Endometrium (tissue), 2 donors: ENCODE results near the gene SF3B6.
A peak's percentile ranks its signal among the peaks of the same experiment; 100 is the strongest.
"Not testable (repeated sequence)": the region's sequence is repeated elsewhere in the genome, so short reads cannot be mapped to it uniquely, and the experiment has no call there.

Experiments
- FAIRE-seq: peaks from 2 replicates; lab custom pipeline; 2012; peaks lifted over from hg19 to GRCh38; lab: Jason Lieb, UNC
- donor health status: control.
- donor health status: control.

SF3B6 gene, protein sequence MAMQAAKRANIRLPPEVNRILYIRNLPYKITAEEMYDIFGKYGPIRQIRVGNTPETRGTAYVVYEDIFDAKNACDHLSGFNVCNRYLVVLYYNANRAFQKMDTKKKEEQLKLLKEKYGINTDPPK

DNA sequence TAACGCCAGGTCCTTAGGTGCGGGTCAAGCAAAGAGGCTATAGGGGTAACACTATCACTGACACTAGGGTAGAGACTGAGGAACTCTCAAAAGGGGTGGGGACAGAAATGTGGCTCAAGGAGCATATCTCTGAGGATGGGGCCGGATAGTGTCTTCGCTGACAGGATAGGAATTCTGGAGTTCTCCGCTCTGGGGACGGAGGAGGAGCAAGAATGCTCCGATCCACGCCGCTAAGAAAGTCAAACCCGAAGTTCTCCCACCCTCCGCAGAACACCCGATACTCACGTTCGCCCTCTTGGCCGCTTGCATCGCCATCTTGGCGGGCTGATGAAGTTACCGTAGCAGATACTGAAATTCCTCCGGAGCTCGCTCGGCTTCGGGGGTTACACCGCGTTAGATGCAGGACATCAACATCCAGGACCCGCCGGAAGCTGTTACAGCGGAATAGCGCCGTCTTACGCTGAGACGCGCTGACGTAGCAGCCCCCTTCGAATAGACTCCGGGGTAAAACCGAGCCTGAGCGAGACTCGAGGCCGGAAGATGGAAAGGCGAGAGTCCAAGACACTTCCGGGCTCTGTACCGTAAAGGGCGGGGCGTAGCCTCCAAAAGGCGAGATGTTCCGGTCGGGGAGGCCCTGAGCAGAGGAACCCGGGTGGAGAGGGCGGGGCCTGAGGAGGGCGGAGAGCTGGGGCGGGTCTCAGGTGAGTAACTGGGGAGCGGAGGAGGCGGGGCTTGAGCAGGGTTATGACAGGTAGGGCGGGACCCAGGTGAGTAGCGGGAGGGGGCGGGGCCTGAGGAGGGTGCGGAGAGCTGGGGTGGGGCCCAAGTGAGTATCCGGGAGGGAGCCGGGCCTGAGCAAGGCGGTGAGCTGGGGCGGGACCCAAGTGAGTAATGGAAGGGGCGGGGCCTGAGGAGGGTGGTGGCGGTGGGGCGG, at the start of gene SF3B6:
Gene SF3B6, minus strand, starts transcription at position 412 of the 934 bp plus-strand sequence. Its CDS starts 97 bp downstream, at position 315.
- FAIRE-seq, result peak; percentile 90

DNA sequence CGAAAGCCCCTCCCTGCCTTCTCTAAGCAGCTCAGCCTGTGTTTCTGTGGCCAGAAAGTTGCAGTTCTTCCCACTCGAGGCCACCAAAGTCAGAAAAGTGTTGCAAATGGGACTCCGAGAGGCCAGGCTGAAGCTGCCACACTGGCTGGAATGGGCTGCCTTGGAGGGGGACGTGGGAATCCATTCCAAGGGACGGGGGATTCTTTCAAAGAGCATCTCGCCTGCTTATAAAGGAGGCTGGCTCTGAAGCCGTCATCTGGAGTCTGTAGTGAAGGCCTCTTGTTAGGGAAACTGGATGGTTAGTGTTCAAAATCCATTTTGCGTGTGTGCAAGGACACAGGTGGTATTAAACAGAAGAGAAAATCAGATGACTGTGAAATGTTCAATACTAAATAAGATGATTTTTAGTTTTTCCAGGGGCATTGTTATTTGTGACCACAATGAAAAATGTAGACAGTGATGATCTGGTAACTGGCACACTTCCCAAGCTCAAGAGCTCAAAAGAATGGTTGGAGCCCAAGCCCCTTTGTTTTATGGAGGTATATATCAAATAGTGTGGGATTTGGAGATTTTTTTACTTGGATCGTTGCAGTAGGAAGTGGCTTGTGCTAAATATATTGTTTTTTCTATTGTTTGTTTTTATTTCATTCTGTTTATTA, 47.9 kb upstream of the SF3B6 start:
- no peak for FAIRE-seq

DNA sequence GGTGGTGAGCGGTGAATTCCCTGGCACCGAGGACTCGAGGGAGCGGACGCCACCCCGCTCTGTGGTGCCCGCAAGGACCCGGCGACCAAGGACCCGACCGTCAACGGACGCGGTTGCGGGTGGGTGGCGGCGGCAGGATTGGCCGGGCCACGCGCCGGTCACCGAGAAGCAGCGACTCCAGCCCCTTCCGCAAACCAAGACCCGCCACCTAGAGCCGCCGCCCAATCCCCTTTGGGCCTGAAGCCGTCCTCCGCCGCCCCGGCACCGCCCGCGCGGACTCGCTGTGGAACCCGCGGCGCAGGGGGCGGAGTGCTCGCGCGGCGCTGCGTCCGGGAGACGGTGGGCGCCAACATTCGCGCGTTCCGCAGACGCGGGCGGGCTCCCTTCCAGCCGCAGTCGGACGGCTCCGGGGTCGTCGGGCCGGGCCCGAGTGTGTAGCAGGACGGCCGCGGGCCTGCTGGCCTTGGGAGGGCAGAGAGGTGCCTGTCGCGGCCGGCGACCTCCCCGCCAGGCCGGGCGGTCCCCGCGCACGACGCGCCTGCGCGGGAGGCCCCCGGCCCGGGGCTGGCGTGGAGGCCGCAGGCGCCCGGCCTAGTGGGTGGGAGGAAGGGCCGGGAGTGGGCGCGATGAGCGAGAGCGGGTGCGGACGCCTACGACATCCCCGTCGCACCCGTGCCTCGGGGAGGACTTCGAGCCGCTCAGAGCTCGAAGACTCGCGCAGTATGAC, 47.2 kb upstream of the SF3B6 start, which contains the start of the genes FAM228B and PFN4:
Gene FAM228B, plus strand, starts transcription at position 275 of the 727 bp plus-strand sequence. CDS start 893 bp downstream, outside the sequence.
Gene PFN4, minus strand, starts transcription at position 140 of the 727 bp plus-strand sequence. CDS start 799 bp downstream, outside the sequence.
- FAIRE-seq, result no peak

DNA sequence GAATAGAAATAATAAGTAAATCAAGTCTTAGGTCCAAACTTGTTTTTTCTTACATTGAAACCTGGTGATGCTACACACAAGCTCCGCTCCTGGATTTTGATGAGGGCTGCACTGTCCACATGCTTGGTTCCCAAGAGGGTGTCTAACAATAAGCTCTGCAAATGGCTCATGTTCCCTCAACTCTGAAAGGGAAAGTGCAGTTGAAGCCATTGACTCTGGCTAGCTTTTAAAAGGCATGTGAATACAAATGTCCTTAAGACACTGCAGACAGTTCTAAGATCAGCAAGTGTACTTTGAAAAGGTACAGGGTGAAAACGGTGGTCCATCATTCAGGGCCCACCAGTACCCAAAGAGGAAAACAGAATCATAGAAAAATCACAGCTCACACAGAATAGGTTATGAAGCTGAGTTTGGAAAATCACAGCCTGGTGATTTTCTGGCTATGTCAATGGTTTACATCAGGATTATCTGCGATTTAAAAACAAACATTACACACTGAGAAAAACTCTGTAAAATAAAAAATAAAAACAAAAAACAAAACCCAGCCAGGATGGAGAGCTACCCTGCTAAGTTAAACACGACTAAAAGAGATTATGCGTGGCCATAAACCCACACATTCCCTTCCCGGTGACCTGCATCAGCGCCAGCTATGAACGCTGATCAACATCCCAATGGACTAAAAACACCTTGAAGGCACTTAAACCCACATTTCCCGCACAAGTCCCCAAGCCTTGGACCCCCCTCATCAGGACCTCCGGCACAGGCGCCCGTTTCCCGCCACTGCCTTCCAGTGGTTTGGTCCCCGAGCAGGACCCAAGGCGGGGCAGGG, 46.5 kb upstream of the SF3B6 start:
- no peak for FAIRE-seq

DNA sequence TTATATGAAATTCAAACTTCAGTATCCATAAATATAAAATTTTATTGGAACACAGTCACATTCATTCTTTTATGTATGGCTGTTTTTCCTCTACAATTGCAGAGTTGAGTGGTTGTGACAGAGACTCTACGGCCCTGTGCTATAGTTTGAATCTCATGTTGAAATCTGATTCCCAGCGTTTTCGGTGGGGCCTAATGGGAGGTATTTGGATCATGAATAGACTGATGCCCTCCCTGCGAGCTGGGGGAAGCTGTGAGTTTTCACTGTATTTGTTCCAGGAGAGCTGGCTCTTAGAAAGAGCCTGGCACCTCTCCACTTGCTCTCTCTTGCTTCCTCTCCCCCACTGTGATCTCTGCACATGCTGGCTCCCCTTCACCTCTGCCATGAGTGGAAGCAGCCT, 45.3 kb upstream of the SF3B6 start:
- no peak for FAIRE-seq

DNA sequence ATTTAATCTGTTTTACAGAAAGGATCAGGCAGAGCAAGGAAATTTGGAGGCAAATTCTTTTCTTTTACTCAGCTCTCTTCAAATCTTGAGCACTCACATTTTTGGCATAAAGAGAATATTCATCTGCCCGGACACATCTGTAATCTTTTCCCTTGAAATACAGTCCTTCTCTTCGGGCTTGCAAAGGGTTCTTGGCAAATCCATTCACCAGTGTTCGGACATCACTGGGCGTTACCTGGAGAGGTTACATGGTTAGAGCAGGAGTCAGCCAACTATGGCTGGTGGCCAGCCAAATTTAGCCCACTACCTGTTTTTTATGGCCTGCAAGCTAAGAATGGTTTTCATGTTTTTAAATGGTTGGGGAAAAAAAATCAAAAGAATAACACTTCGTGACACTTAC, 44.9 kb upstream of the SF3B6 start:
- no peak for FAIRE-seq

DNA sequence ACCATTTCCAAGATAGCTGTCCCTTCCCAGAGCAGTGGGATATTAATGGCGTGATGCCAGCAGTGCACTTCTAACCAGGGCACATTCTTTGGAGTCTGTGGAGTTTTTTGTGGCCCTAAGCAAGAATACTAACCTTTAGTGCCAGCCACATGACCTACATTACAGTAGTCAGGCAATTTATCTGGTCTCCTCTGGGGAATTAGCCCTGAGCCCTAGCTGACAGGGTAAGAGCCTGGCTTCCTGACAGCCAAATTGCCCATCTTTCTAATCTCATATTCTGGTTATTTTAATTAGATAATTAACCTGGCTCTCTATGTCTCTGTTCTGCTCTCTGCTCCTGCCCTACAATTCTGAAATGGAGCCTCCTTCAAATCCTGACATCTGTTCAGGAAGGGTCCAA, 41.8 kb upstream of the SF3B6 start:
- no peak for FAIRE-seq

DNA sequence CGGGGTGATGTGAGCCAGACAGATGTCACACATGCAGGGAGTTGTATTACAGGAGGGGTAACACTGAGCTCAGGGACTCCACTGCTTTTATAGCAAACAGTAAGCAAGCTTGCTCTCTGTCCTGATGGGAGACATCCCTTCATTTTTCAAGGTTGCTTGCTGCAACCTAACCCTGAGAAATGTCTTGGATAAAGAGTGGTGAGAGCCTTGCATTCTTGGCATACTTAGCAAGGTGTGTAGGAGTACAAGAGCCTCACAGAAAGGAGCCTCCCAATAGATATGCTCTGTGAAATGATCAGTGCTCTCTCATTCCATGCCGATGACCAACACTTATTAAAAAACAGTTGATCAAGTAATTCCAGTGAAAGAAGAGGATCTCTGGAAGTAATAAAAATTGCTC, 38.9 kb upstream of the SF3B6 start:
- no peak for FAIRE-seq

DNA sequence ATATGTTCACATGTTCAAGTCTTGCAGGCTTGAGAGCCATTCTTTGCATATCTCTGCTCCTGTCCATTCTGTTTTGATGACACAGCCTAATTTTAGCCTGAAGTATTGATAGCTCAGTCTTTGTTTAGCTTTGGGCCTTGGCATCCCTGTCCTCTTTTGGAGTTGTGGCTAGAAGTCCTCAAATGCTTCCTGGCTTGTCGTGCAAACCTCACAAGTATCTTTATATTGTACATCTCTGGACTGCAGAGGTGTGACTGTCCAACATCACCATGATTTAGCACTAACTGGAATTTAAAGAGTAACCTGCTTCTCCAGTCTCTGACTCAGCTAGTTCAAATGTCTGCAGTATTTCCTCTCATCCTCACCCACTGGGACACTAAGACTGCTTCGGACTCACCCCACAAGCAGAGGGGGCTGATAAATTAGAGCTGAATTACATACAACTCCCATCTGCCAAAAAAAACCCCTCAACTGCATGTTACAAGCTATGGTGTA, 35.3 kb upstream of the SF3B6 start:
- FAIRE-seq, result no peak

DNA sequence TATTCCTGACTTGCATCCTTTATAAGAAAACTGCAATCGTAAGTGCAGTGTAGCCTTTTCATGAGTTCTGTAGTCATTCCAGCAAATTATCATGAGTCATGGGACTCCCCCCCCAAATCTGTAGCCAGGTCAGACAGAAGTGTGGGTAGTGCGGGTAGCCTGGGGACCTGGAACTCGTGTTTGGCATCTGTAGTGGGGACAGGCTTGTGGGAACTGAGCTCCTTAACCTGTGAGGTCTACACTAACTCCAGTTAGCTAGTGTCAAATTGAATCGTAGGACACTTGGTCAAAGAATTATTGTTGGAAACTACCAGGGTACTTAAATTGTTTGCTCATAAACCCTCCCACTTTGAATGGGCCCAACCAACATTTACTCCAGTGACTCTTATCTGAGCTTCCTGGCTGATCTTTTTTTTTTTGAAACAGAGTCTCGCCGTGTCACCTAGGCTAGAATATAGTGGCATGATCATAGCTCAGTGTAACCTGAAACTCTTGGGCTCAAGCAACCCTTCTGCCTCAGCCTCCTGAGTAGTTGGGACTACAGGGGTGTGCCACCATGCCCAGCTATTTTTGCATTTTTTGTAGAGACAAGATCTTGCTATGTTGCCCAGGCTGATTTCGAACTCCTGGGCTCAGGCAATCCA, 34.7 kb upstream of the SF3B6 start:
- FAIRE-seq, result no peak

DNA sequence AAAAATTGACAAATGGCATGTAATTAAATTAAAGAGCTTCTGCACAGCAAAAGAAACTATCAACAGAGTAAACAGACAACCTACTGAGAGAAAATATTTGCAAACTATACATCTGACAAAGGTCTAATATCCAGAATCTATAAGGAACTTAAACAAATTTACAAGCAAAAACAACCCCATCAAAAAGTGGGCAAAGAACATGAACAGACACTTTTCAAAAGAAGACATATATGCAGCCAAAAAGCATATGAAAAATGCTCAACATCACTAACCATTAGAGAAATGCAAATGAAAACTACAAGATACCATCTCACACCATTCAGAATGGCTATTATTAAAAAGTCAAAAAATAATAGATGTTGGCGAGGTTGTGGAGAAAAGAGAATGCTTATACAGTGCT, 33.3 kb upstream of the SF3B6 start:
- not testable (repeated sequence) for FAIRE-seq

DNA sequence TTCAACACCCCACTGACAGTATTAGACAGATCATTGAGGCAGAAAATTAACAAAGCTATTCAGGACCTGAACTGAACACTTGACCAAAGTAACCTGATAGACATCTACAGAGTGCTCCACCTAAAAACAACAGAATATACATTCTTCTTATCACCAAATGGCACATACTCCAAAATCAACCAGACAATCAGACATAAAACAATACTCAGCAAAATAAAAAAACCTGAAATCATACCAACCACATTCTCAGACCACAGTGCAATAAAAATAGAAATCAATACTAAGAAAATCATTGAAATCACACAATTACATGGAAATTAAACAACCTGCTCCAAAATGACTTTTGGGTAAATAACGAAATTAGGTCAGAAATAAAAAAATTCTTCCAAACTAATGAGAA, 31.2 kb upstream of the SF3B6 start:
- no peak for FAIRE-seq

DNA sequence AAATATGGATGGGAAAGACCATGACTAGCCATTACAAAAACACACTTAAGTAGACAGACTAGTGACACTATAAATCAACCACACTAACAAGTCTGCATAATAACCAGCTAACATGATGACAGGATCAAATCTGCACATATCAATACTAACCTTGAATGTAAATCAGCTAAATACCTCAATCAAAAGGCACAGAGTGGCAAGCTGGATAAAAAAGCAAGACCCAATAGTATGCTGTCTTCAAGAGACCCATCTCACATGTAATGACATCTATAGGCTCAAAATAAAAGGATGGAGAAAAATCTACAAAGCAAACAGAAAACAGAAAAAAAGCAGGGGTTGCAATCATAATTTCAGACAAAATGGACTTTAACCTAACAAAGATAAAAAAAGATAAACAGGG, 30.7 kb upstream of the SF3B6 start:
- FAIRE-seq, result no peak

DNA sequence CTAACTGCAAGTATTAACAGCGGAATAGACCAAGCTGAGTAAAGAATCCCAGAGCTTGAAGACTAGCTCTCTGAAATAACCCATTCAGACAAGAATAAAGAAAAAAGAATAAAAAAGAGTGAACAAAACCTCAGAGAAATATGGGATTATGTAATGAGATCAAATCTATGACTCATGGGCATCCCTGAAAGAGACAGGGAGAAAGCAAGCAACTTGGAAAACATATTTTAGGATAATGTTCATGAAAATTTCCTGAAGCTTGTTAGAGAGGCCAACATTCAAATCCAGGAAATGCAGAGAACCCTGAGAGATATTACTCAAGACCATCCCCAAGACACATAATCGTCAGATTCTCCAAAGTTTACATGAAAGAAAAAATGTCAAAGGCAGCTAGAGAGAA, 29.7 kb upstream of the SF3B6 start:
- FAIRE-seq, result no peak

DNA sequence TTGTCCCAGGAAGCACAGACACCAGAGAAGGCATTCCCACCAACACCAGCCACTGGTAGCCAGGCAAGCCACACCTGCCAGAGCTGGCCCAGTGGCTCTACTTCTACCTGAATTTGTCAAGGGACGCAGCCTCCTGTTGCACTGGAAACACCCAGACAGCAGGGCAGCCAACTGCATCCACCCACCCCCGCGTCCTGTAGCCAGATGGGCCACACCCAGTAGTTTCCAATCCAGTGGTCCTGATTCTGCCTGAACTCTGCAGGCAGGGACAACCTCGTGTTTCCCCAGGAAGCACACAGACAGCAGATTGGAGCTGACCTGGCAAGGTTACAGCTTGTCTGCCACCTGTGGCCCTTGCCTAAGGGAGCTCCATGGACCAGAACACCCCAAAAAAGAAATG, 28.8 kb upstream of the SF3B6 start:
- FAIRE-seq, result no peak

DNA sequence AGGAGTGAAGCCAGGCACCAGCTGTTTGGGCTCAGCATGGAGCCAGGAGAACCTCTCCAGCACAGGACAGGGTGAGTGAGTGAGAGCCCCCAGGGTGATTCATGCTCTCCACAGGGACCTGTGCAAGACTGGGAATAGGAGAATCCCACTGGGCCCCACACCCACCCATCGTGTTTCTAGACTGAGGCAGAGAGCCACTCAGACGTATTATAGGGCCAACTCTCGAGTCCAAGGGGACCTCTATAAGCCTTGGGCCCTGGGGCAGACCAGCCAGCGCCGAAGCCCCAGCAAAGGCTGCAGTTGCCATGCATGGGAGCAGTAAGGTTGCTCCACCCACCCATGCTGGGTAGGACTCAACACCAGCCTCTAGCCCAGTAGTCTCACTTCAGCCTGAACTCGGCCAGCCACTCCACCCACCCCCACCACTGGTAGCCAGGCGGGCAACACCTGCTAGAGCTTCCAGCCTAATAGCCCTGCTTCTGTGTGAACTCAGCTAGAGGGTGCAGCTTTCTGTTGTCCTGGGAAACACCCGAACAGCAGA, 28.1 kb upstream of the SF3B6 start:
- FAIRE-seq, result no peak

DNA sequence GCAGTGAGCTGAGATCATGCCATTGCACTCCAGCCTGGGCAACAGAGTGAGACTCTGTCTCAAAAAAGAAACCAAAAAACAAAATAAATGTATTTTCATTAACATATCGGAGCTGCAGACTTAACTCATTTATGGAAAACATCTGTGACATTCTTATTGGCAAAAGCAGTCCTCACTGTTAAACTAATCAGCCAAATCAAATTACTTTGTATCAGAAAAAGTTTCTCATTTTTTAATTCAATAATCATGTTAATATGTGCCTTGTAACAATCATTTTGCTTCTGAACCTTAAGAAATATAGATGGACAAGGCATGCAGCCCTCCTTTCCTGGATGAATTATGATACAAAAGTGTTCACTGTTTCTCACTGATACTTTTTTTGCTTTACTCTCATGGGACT, 26.6 kb upstream of the SF3B6 start:
- FAIRE-seq, result no peak

DNA sequence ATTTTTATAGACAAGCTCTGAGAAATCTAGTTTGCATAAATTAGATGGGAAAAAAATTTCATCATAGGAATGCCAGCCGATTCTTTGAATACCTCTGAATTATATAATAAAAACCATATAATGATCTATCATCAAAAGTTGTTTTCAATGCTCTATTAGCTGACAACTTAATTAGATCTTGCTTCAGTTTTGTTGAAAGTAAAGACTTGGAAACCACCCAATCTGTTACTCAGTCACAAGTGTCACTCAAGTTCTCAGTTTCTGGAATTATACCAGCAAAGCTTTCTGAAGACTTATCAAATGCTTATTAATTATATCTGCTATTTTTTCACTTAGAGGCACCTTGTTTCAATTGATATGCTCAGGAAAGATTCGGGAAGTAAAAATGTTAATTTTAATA, 25.9 kb upstream of the SF3B6 start:
- FAIRE-seq, result no peak

DNA sequence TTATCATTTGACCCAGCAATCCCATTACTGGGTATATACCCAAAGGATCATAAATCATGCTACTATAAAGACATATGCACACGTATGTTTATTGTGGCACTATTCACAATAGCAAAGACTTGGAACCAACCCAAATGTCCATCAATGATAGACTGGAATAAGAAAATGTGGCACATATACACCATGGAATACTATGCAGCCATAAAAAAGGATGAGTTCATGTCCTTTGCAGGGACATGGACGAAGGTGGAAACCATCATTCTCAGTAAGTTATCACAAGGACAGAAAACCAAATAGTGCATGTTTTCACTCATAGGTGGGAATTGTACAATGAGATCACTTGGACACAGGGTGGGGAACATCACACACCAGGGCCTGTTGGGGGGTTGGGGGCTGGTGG, 24.6 kb upstream of the SF3B6 start:
- FAIRE-seq, result not testable (repeated sequence)

DNA sequence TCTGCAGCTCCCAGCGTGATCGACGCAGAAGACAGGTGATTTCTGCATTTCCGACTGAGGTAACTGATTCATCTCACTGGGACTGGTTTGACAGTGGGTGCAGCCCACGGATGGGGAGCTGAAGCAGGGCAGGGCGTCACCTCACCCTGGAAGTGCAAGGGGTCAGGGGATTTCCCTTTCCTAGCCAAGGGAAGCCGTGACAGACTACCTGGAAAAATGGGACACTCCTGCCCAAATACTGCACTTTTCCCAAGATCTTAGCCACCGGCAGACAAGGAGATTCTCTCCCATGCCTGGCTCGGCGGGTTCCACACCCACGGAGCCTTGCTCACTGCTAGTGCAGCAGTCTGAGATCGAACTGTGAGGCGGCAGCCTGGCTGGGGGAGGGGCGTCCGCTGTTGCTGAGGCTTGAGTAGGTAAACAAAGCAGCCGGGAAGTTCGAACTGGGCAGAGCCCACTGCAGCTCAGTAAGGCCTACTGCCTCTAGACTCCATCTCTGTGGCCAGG, 19.1 kb upstream of the SF3B6 start:
- FAIRE-seq, result not testable (repeated sequence)
